T-helper 1 cell treated with Interleukin-12 subunit alpha and Interleukin-12 subunit beta and Interleukin-4 antibody, amounts not matched to agents 30 μg/mL and 1 μg/mL, for 36 hours (primary cell): ENCODE data around the gene SEMA7A.

ENCODE experiments used
- H3K27ac Mint-ChIP-seq: one replicate; pipeline ENCODE4 v1.8.0; 2021; ENCODE audit warnings: mild to moderate bottlenecking, mixed read lengths
- H3K27me3 Mint-ChIP-seq: one replicate; pipeline ENCODE4 v1.8.0; 2021; ENCODE audit warnings: low read depth, mixed read lengths
- H3K36me3 Mint-ChIP-seq: one replicate; pipeline ENCODE4 v1.8.0; 2021; ENCODE audit warnings: low read depth, mixed read lengths
- H3K4me1 Mint-ChIP-seq: one replicate; pipeline ENCODE4 v1.8.0; 2021; ENCODE audit warnings: low read depth, mixed read lengths
- H3K4me3 Mint-ChIP-seq: one replicate; pipeline ENCODE4 v1.8.0; 2021; ENCODE audit warnings: mild to moderate bottlenecking, moderate library complexity, mixed read lengths
- H3K9me3 Mint-ChIP-seq: one replicate; pipeline ENCODE4 v1.8.0; 2021; ENCODE audit warnings: mixed read lengths

SEMA7A gene

DNA sequence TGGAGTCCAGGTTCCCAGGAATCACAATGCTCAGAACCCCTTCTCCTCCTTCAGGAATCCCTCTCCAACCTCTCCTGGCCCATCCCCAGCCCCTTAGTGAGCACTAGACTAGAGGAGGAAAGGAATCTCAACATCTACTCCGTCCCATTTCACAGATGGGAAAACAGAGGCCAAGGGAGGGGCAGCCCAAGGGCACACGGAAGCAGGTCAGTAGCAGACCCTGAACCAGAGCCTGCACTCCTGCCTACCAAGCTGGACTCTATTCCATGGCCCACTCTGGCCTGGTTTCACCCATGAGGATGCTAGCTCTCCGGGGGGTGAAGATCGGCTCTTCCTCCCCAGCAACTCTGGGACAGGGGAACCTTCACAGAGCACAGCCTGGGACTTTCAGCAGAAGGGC, 14.3 kb downstream of the SEMA7A start:
- H3K27me3 Mint-ChIP-seq = no peaks in the 10 kb centered on the region
- H3K36me3 Mint-ChIP-seq = peaks cover 10% of the 10 kb centered on the region
- H3K4me3 Mint-ChIP-seq = no peak overlapping the region
- H3K4me1 Mint-ChIP-seq = peaks cover 48% of the 10 kb centered on the region
- no peaks in the 10 kb centered on the region for H3K9me3 Mint-ChIP-seq
- H3K27ac Mint-ChIP-seq = peak overlapping the region; percentile 19

DNA sequence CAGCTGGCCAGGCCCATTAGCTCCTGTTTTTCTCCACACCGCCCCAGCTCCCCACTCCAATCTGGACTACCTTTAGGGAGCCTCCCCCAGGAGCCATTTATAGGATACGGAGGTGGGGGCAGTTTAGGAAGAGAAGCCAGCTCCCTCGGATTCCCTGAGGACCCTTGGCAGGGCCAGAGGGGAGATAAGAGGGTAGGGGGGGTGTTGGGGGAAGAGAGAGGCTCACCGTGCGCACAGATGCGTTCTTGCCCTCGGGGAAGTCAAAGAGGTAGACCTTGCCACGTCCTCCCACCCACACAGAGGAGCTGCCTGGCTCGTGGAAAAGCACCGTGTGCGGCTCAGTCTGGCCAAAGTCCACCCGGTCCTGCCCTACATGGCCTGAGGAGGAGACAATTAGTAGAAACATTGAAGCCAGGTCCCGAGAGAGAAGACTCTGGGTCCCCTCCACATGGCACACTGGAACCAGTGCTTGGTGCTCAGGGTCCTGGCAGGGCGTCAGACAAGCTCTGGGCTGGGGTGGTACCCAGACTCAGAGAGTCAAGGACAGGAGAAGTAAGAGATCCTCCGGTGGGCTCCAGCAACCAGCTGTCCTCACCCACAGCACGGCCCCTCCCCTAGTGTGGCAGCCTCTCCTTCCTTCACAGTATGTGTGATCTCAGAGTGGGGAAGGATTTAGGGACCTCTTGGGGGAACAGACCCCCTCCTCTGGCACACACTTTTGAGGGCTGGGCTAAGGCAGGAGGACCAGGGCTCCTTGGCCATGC, 15.0 kb downstream of the SEMA7A start:
- no peaks in the 10 kb centered on the region for H3K27me3 Mint-ChIP-seq
- no peak overlapping the region for H3K4me3 Mint-ChIP-seq
- peaks cover 50% of the 10 kb centered on the region for H3K4me1 Mint-ChIP-seq
- H3K36me3 Mint-ChIP-seq = peaks cover 16% of the 10 kb centered on the region
- peak overlapping the region; percentile 15 for H3K27ac Mint-ChIP-seq
- no peaks in the 10 kb centered on the region for H3K9me3 Mint-ChIP-seq

DNA sequence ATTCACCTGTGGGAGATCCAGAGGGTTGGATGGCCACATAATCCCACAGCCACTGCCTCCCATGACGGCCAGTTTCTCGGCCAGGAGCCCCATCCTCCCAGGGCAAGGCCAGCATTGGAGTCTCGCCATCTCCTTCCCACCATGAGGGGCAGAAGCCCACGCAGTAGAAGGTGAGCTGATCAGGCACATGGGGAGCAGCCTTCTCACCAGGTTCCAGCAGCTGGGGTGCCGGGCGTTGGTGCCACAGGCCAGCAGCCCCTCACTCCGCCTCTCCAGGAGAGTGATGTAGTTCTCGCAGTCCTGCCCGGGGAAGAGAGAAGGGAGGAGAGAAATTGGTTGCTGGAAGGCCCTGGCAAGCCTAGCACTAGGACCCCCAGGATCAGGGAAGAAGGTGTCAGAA, 16.1 kb downstream of the SEMA7A start:
- Mint-ChIP-seq H3K36me3 (peaks cover 19% of the 10 kb centered on the region), H3K9me3 (no peaks in the 10 kb centered on the region), H3K4me3 (no peak overlapping the region), H3K27me3 (no peaks in the 10 kb centered on the region), H3K4me1 (peaks cover 50% of the 10 kb centered on the region), H3K27ac (no peak overlapping the region)

DNA sequence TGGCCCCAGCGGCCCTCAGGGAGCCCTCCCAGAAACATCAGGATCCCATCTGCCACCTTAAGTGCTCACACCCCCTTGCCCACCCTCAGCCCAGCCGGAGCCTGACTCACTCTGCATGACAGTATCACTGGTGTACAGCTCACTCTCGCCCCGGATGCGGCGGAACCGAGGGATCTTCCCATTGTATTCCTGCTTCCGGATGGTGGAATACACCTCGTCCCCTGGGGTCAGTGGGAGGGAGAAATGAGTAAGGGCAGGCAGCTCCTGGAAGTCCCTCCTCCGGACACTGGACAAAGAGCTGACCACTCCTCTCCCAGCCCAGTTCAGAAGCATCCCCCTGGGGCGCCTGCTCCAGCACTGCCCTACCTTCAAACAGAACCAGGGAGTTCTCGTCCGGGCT, 16.5 kb downstream of the SEMA7A start:
- no peak overlapping the region for H3K27ac Mint-ChIP-seq
- peaks cover 50% of the 10 kb centered on the region for H3K4me1 Mint-ChIP-seq
- no peaks in the 10 kb centered on the region for H3K27me3 Mint-ChIP-seq
- H3K4me3 Mint-ChIP-seq = no peak overlapping the region
- peaks cover 20% of the 10 kb centered on the region for H3K36me3 Mint-ChIP-seq
- H3K9me3 Mint-ChIP-seq = no peaks in the 10 kb centered on the region

DNA sequence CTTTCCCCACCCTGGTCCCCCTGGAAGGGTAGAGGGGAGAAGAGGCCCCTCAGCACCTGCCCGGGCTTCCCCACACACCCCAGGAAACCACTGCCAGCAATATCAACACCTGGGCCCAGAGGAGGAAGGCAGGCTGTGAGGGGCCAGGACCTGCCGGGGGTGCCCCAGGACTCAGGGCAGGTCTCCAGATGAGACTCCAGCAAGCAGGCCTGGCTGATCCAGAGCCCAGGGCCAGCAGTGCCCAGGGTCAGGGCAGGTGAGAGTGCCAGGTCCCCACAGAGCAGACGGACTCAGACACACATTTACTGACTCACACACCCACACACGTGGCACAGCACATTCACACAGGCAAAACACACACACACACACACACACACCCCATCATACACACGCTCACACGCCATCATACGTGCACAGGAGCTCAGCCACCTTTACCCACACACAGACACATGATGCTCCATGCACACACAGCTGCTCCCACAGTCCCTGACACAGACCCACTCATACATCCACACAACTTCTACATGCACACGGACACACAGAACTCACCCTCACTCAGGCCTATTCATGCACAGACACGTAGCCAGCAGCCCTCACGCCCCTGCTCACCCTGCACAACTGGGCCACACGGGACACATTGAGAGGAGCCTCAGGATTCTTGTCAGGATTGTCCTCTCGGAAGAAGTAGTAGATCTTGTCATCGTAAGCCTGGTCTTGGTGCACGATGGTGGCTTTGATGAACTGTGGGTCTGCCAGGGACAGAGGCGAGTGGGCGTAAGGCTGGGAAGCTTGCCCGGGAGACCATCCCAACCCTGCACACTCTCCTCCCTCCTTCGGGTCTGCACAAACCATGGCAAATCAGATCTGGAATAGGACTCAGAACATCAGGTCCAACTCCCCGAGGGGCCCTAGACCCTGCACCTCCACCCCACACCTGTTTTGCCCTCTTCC, 17.5 kb downstream of the SEMA7A start:
- peaks cover 20% of the 10 kb centered on the region for H3K36me3 Mint-ChIP-seq

DNA sequence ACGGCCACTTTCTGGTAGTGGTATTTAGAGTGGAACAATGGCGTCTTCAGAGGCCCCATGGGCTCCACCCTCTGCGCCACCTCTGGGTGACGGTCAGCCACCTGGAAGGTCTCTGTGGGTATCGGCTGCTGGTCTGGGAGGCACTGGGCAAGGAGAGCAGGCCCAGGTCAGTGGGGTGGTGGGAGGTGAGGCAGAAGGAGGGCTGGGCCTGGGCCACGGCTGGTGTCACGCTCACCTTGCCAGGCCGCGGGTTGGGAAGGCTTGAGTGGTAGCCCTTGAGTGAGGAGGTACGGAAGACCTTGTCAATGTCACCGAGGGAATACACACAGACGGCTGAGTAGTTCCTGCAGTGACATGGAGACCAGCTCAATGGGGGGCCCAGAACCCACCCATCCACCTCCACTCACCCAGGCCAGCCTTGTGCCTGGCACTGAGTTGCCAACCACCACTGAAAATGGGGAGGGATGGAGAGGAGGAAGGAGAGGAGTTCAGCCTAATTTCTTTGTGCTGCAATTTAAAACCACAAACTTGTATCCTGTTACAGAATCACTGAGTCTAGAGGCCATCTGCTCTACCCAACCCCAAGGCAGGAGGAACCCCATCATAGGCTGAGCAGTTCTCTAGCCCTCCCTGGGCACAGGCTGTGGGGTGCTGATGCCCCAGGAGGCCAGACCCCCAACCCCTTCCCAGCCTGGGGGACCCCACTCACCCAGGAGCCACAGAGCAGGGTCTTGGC, 19.0 kb downstream of the SEMA7A start:
- Mint-ChIP-seq H3K9me3 (no peaks in the 10 kb centered on the region), H3K36me3 (peaks cover 22% of the 10 kb centered on the region), H3K27ac (no peak overlapping the region), H3K4me3 (no peak overlapping the region), H3K27me3 (no peaks in the 10 kb centered on the region), H3K4me1 (peaks cover 38% of the 10 kb centered on the region)

More for the DNA sequence above, 17.5 kb downstream of the SEMA7A start:
- H3K27ac Mint-ChIP-seq = peak overlapping the region; percentile 46
- no peaks in the 10 kb centered on the region for H3K27me3 Mint-ChIP-seq
- H3K9me3 Mint-ChIP-seq = no peaks in the 10 kb centered on the region
- H3K4me3 Mint-ChIP-seq = peak overlapping the region; percentile 3
- H3K4me1 Mint-ChIP-seq = peaks cover 46% of the 10 kb centered on the region

DNA sequence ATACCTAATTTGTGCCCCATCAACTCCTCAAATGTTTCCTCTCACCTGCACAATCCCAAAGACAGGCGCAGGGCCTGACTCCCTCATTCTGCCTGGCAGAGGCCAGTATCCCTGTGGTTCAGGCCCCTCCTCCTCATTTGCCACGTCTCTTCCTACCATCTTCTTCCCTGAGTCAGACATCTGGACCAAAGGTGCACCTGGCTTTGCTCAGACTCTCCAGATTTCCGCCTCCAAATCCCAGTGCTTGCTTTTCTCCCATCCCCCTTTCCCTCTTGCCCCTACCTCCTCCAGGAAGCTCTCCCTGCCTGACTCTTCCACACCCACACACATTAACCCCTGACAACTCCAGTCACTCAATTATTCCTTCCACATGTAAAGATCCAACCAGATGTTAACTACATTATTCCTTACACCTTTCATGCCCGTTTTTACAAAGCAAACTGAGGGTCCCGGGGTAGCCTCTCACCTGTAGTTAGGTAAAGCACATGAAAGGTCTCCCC, 19.6 kb downstream of the SEMA7A start:
- H3K27ac Mint-ChIP-seq = peak overlapping the region; percentile 3
- peaks cover 35% of the 10 kb centered on the region for H3K4me1 Mint-ChIP-seq
- H3K27me3 Mint-ChIP-seq = no peaks in the 10 kb centered on the region
- H3K4me3 Mint-ChIP-seq = no peak overlapping the region
- no peaks in the 10 kb centered on the region for H3K9me3 Mint-ChIP-seq
- H3K36me3 Mint-ChIP-seq = peaks cover 22% of the 10 kb centered on the region

DNA sequence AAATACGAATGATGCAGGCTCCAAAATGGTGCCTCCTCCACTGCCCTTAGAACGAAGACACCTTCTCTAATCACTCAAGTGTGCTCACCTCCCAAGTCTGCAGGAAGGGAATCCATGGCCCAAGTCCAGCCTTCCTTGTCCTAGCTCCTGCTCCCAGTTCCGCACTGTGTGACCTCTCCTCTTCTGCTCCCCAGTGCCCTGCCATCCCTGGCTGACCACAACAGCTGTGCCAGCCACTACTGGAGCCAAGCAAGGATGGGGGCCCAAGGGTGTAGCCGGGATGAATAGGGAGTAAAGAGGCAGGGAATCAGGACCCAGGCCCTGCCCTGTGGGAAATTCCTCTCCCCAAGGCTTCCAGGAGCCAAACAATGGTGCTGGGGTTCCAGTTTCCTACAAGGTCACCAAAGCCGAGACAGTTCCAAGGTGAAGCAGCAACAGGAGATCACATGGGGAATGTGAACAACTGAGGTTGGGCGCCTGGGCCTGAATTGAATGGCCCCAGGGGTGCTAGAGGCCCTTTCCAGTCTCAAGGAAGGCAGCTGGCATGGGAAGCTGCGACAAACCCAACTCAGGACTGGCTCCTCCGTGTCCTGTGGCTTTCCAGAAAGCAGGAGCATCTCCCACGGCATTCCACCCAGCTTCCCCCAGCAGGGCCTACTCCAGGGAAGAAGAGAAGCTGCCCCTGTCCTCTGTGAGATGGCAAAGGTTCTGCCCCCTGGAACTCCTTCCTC, 20.2 kb downstream of the SEMA7A start:
- Mint-ChIP-seq H3K9me3 (no peaks in the 10 kb centered on the region), H3K4me1 (peaks cover 32% of the 10 kb centered on the region), H3K27ac (no peak overlapping the region), H3K4me3 (no peak overlapping the region), H3K36me3 (peaks cover 22% of the 10 kb centered on the region), H3K27me3 (no peaks in the 10 kb centered on the region)

DNA sequence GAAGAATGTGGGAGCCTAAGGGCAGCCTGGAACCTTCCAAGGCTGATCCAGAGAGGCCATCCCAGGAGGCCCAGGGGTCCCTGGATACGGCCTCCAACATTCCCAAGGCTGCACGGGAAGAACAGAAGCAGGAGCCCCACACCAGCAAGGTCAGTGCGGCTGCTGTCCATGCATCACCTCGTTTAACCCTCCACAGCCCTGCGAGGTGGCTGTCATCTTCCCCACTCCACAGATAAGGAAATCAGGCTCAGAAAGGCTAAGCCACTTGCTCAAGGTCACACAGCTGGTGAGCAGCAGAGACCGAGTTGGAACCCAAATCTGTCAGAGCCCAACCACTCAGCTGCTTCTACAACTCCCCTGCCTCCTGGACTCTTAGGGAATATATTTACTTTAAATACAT, 21.6 kb downstream of the SEMA7A start:
- peaks cover 22% of the 10 kb centered on the region for H3K36me3 Mint-ChIP-seq
- no peak overlapping the region for H3K4me3 Mint-ChIP-seq
- no peaks in the 10 kb centered on the region for H3K27me3 Mint-ChIP-seq
- H3K9me3 Mint-ChIP-seq = no peaks in the 10 kb centered on the region
- H3K4me1 Mint-ChIP-seq = peaks cover 32% of the 10 kb centered on the region
- no peak overlapping the region for H3K27ac Mint-ChIP-seq

DNA sequence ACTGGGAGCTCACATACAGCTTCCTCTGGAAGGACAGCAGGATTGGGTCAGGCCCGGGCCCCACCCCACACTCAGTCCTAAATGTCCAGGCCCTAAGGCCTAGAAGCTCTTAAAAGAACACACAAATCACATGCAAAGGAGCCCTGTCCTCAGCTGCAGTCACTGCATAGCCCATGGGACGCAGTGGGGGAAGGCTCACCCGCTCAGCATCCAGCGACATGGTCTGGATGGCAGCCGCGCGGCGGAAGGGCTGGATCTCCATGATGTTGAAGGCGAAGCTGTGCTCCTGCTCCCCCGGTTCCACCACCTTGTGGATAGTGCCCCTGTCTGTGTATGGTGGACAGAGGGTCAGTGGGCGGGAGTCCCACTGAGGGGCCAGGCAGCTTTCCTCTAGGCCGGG, 22.1 kb downstream of the SEMA7A start:
- Mint-ChIP-seq H3K36me3 (peaks cover 25% of the 10 kb centered on the region), H3K4me1 (peaks cover 32% of the 10 kb centered on the region), H3K4me3 (no peak overlapping the region), H3K27ac (no peak overlapping the region), H3K27me3 (no peaks in the 10 kb centered on the region), H3K9me3 (no peaks in the 10 kb centered on the region)

DNA sequence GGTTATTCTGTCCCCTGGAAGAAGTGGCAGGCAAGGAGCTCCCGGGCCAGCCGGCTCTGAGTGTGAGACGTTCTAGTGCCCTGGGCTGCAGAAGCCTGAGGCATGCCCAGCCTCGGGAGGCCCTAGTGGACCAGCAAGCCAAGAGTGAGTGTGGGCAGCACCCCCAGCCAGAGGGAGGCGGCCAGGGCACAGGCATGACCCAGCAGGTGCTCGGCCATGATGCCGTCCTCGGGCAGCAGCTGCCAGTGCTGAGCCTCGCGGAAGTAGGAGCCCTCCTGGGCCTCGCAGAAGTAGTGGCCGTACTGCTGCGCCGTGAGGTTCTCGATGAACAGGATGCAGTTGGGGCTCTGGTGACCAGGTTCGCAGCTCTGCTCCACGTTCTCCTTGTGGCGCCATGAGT, 23.3 kb downstream of the SEMA7A start:
- no peak overlapping the region for H3K4me3 Mint-ChIP-seq
- H3K9me3 Mint-ChIP-seq = no peaks in the 10 kb centered on the region
- H3K27ac Mint-ChIP-seq = no peak overlapping the region
- H3K4me1 Mint-ChIP-seq = peaks cover 30% of the 10 kb centered on the region
- no peaks in the 10 kb centered on the region for H3K27me3 Mint-ChIP-seq
- H3K36me3 Mint-ChIP-seq = peaks cover 24% of the 10 kb centered on the region

DNA sequence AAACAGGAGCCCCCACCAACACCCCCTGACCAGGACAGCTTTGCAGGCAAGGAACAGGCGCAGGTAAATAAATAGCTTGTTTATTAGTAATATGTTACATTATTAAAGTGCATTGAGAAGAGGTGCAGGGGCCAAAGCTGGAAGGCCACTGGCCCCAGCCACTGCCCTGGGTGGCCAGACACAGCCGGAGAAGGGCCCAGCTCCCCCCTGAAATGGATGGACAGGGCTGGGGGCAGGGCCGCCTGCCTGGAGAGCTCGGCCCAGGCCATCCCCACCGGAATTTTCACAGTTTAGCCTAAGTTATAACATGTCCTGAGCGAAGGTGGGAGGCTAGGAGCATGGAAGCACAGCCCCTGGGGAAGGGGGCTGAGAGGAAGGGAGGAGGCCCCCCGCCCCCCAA, 24.5 kb downstream of the SEMA7A start:
- Mint-ChIP-seq H3K9me3 (no peaks in the 10 kb centered on the region), H3K36me3 (peaks cover 17% of the 10 kb centered on the region), H3K4me1 (peaks cover 22% of the 10 kb centered on the region), H3K4me3 (no peak overlapping the region), H3K27me3 (no peaks in the 10 kb centered on the region), H3K27ac (no peak overlapping the region)

DNA sequence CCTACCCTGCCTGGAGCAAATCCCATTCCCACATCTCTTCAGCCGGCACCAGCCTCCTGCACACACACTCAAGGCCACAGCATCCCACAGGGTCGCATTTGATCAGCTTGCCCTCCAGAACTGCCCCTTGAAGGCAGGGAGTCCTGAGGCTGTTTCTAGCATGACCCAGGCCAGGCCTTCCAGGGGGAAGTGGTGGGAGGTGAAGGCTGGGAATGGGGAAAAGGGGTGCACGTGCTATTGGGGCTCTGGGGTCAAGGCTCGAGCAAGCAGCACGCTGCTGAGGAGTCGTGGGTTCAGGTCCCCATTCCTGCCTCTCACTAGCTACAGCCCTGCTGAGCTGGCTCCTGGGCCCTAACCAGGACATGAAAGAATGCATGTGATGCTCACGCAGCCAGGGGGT, 24.9 kb downstream of the SEMA7A start:
- Mint-ChIP-seq H3K4me1 (peaks cover 23% of the 10 kb centered on the region), H3K27ac (peak overlapping the region; percentile 26), H3K27me3 (no peaks in the 10 kb centered on the region), H3K4me3 (no peak overlapping the region), H3K36me3 (peaks cover 14% of the 10 kb centered on the region), H3K9me3 (no peaks in the 10 kb centered on the region)

DNA sequence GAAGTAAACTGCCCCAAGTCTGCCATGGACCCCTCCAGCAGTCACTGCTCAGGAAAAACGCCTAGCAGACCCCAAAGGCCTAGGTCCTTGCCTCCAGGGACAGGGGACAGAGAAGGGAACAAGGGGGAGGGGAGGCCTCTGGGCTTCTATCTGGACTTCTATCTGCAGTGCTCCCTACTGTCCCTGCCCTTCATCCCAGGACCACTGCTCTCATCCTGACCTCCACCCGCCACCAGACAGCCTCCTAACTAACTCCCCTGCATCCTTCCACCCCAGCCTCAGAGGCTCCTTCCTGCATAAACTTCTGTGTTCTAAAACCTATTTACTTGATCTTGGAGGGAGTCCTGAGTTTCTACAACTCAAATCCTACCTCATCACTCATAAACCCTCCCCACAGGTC, 25.4 kb downstream of the SEMA7A start:
- no peak overlapping the region for H3K4me3 Mint-ChIP-seq
- peaks cover 26% of the 10 kb centered on the region for H3K4me1 Mint-ChIP-seq
- H3K27me3 Mint-ChIP-seq = no peaks in the 10 kb centered on the region
- H3K27ac Mint-ChIP-seq = peak overlapping the region; percentile 26
- H3K36me3 Mint-ChIP-seq = peaks cover 14% of the 10 kb centered on the region
- no peaks in the 10 kb centered on the region for H3K9me3 Mint-ChIP-seq
